Skeletal muscle cell (primary cell): Measurements from ENCODE around the gene BTBD9.

Experiments
- DNase-seq: peaks from one replicate; pipeline ENCODE4 v3.0.0-alpha.2; 2010; ENCODE audit warnings: low read depth
- H3K4me3 ChIP-seq: 2 replicates; pipeline ENCODE4 v1.5.1; 2011; ENCODE audit warnings: low read depth, mild to moderate bottlenecking, control low read depth, low read length, moderate library complexity

Gene BTBD9

DNA sequence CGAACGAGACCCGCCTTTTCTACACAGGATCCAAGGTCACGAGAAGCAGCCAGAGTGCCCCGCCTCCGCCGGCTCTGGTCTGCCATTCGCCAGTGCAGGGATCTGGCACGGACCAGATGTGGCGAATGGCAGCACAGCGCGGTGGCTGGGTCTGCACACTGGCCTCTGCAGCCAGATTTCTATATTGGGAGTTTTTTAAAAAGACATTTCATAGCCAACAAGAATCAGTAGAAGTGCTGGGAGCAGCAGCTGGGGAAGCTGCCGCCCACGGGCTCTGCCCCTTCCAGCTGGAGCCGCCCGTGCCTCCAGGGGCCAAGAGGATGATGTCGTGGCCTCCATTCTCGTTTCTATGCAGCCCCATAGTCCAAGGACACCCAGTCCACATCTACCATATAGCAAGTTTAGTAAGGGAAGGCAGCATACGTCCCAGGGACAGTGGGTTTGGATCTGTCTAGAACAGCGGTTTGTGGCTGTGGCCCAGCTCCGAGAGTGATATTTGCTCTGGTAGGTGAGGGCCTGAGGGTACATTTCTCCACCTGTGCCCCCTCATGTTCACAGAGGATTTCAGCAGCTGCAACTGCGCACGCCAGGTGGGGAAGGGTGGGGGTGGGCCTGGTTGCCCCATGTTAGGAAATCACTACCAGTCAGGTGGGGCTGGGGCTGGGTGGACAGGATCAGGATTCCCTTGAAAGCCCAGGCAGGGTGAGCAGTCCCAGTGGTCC, 486.5 kb downstream of the BTBD9 start:
- H3K4me3 ChIP-seq: no peak overlapping the region
- DNase-seq: no peak

GRCh38 chr6:38152620-38153019, 487.1 kb downstream of the BTBD9 start:
- H3K4me3 ChIP-seq: no peak overlapping the region
- DNase-seq: no peak

- DNase-seq: no peak
- H3K4me3 ChIP-seq: no peak overlapping the region
These were observed 487.9 kb downstream of the BTBD9 start for GRCh38 chr6:38151580-38152500.

GRCh38 chr6:38150681-38151296, 488.9 kb downstream of the BTBD9 start:
- no peak for DNase-seq
- H3K4me3 ChIP-seq: no peak overlapping the region

GRCh38 chr6:38150021-38150420, 489.7 kb downstream of the BTBD9 start:
- no peak overlapping the region for H3K4me3 ChIP-seq
- DNase-seq: no peak

DNA sequence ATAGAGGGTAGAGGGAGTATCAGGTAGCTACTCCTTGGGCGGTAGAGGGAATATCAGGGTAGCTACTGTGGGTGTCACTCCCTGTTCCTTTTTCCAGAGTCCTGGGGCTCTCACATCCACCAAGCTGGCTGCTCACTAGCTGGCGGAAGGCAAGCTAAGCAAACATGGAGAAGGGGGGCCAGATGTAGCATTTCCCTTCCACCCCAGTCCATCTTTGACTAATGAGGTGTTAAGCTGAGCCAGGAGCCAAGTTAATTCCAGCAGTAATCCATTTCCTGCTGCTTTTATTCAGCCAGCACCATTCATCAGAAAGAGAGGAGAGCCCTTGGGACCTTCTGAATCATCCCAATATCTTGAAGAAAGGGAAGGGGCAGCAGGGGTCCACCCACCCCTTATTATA, 490.2 kb downstream of the BTBD9 start:
- no peak for DNase-seq
- H3K4me3 ChIP-seq: no peak overlapping the region

DNA sequence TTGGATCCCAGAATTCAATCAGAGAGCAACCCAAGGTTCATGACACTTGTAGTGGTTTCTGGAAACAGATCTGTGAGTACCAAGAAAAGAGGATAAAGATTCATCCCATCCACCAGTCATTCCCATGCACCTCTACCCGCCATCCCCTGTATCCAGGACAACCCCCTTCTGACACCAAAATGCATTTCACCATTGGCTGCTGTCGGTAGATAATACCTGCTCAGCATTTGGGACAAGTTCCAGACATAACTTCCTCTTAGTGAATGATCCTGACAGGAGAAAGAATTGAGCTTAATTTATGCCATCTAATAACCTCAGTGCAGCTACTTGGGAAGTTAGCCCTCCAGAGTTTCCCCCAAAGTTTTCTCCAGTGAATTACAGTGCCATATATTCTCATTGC, 491.1 kb downstream of the BTBD9 start:
- H3K4me3 ChIP-seq: no peak overlapping the region
- no peak for DNase-seq

DNA sequence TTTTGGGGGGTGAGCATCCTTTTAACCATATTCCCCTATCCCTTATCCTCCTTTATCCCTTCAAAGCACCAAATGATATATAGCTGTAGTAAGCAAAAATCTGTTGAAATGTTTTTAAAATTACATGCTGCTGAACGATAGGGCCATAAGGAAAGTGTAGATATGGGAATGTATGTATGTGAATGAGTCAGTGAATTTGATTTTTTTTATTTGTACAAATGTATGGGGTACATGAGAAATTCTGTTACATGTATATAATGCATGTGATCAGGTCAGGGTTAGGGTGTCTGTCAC, 493.0 kb downstream of the BTBD9 start:
- DNase-seq: no peak
- no peak overlapping the region for H3K4me3 ChIP-seq

GRCh38 chr6:38146021-38146733, 493.6 kb downstream of the BTBD9 start:
- H3K4me3 ChIP-seq: no peak overlapping the region
- no peak for DNase-seq

DNA sequence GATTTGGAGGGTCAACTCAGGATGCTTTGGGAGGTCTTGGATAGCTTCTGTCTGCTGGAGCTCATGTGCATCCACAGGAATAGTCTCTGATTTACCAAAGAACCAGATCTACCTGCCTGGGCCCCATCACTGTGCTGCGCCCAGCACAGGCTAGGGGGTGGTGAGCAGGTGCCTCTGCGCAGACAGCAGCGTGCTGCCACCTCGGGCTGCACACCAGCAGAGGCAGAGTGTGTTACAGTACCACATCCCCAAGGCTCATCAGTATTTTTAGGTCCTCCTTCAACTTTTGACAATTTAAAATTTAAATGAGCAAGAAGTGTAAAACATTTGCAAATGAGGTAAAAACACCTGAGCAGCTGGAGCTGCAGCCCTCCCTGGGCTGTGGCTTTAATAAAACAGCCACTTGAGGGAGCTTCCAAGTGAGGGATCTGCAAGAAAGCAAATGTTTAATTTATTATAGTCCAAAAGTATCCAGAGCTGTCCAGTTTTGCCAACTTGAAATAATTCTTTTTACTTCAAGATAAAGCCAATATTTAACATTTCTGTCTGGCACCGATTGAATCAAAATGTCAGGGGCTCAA, 495.3 kb downstream of the BTBD9 start:
- DNase-seq: no peak

DNA sequence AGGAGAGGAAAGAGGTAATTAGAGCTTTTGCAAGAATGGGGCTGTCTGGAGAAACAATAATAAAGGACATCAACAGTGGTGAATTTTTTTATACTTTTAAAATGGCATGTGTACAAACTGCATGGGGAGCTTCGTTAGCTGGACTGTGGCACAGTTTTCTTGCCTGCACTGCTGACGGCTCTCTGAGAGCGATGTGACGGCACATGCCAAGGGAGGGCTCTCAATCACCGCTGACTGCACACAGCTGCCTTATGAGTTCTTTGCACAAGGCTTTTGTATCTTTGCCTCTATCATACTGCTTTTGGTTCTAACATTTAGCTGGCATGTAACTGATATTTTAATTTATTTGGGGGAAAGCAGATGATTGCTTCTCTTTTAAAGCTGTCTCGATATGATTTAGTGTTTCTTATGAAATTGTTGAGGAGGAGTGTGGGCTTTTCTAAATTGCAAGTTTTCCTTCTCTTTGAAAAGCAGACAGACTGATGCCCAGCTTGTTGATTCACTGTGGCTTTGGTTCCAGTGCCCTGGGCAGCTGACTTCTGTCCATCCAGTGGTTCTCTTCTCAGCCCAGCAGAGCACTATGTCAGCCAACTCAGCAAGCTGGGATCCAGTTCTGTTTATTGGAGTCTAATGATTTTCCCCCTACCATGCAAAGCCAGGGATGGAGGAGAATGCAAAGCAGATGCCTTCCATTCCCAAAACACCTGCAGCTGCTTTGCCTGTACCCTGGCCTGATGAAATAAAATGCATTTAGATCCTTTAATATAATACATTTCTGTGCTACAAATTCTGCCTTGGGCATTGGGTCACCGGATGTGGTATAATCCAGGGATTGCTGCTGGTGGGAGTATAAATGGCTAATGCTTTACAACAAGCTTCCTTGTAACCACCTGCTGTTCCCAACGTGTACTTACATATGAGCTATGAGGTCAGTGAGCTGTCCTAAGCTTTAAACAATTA, 496.3 kb downstream of the BTBD9 start:
- H3K4me3 ChIP-seq: no peak overlapping the region
- DNase-seq: no peak

More for the DNA sequence above, 495.3 kb downstream of the BTBD9 start:
- no peak overlapping the region for H3K4me3 ChIP-seq

- DNase-seq: no peak
- no peak overlapping the region for H3K4me3 ChIP-seq
These were observed 497.4 kb downstream of the BTBD9 start for GRCh38 chr6:38142178-38142902.

DNA sequence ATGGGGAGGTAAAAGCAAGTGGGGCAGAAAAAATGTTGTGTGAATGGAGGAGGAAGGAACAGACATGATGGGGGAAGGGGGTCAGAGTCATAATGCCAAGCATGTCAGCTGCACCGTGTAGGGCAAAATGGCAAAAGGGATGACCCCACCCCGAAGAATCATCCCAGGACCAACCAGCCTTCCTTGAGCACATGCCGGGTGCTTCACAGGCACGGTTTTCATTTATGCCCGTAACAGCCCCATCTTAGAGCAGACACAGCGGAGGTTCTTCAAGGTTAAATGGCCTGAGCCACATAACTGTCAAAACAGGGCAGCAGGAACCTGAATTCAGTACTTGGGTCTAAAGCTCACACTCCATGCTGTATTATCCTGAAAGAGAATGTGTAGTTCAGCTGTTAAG, 498.0 kb downstream of the BTBD9 start:
- DNase-seq: no peak
- H3K4me3 ChIP-seq: no peak overlapping the region

DNA sequence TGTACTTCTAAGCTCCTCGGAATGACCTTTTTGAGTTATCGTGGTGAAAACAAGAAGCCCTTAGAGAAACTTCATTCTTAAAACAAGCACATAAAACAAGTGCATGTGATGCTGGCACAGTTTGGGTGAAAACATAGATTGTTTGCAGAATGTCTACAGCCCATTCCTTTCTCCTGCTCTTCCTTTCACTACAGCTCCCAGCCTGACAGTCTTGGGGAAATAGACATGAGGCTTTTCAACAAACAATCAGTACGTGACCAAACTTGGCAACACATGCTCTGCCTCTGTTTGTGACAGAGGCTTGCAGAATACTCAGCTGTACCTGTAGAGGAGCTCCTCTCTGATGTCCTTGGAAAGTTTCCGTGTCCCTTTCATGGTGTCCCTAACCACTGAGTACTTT, 498.6 kb downstream of the BTBD9 start:
- no peak for DNase-seq
- no peak overlapping the region for H3K4me3 ChIP-seq

DNA sequence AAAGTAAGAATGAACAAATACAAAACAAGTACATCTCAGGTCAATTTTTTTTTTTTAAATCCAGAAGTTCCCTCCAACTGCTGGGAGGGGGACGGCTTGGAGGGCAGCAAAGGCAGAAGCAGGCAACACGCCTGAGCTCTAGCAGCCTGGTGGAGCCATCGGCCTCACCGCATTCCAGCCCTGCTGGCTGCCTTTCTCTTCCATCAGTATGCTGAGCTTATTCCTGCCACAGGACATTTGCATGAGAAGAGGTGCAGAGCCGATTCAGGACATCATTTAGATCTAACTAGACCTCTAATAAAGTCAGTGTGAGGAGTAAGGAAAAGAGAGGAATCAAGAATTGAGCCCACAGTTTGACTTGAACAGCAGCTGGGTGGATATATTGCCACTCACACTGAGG, 501.4 kb downstream of the BTBD9 start:
- DNase-seq: no peak
- H3K4me3 ChIP-seq: no peak overlapping the region

DNA sequence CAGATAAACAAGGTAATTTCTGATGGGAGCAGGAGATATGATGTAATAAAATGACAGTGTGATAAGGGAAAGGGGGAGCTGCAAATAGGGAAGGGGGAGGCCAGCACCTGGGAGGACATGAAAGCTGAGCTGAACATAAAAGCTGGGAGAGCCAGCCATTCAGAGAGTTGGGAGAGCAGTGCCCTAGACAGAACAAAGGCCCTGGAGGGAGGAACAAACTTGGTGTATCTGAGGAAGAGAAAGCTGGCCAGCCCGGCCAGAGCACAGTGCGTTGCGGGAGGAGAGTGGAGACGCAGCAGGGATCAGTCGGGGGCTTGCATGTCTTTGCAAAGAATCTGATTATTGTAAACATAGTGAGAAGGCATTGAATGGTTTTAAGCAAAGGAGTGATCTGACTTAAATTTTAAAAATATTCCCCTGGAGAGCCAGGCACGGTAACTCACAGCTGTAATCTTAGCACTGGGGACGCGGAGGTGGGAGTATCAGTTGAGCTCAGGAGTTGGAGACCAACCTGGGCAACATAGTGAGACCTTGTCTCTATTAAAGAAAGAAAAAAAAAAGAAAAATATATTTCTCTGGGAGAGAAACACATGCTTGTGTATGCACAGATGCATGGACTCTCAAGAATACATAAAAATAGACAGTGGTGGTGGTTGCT, 502.0 kb downstream of the BTBD9 start:
- DNase-seq: no peak
- H3K4me3 ChIP-seq: no peak overlapping the region

DNA sequence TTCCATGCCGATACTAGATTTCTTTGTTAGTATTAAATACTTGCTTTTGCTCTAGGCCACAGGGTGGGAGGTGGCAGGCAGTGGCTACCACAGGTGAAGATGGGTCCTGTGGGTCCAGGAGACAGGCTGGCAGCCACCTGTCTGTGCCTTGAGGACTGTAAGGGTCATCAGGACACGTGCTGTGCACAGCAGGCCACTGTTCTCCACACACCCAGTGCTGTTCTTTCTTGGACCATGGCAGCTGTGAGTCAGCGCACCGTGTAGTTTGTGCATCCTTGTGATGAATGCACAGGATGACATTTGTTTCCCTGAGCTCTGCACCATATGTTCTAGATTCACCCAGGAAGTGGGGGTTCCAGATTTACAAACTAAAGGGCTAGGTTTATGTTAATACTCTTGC, 503.2 kb downstream of the BTBD9 start:
- no peak overlapping the region for H3K4me3 ChIP-seq
- DNase-seq: no peak

DNA sequence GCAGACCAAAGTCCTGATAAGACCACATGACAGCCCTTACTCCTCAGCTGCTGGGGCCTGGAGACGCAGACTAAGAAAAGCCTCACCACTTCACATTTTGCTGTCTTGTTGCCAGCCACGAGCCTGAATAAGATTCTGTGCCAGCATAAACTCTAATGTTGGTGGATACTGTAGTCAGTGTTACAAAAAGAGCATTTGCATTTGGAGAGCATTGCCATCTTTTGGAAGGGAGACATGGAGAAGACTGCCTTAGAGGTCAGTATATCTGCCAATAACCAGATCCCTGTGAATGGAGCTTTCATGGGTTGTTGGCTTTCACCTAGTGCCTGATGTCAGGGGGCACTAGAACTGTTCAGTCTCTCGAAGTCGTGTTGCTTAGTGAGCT, 505.0 kb downstream of the BTBD9 start:
- no peak overlapping the region for H3K4me3 ChIP-seq
- no peak for DNase-seq
